ENCODE data around the gene OR5B17. TPM values are rescaled to one million over a fixed set of nuclear protein-coding genes. Genes with fewer than 3 reads are reported as not detected.

The OR5B17 gene
- total and polyA plus RNA-seq, 2 of the 8 experiments (the other 6 are each of a cell fraction or from before 2014, with no cell fraction given): not detected

DNA sequence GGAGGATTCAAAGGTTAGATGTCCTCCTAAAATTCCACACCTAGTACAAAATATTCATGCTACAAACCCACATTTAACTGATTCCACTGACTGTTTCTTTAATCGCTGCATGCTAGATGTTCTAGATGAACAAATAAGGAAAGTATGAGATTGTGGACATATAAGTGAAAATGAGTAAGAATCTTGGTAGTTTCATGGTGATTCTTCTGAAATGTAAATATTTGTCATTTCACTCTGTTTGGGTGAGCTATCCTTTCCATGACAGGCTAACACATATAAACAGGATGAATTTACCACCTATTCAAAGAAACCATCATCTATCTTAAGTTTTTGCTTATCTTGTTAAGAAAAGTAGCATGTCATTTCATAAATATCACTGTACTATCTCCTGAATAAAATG, 33.0 kb upstream of the OR5B17 start (continued):
- TF ChIP-seq SP4 (IDR thresholded peaks at IDR 0.05; ENCODE audit: low read length): no peak
